Neural progenitor cell (in vitro differentiated cells): ENCODE measurements around the gene COL6A5. TPM values are rescaled to one million over a fixed set of nuclear protein-coding genes. Genes with fewer than 3 reads are reported as not detected.

Source experiments
- DNase-seq: peaks from one replicate; pipeline ENCODE4 v3.0.0-alpha.2; 2016; ENCODE audit warnings: low spot score
- H2AFZ ChIP-seq: fragments of 200-600 bp; sonication (generic); replicated peaks from 2 replicates; pipeline ENCODE4 v1.6.1; 2016; ENCODE audit warnings: antibody characterized with exemption
- H3F3A ChIP-seq: fragments of 200-600 bp; sonication (generic); 2 replicates; pipeline ENCODE4 v1.6.1; 2016; ENCODE audit warnings: antibody characterized with exemption, low read depth
- H3K27ac ChIP-seq: fragments of 200-600 bp; sonication (generic); 2 replicates; pipeline ENCODE4 v1.5.1; 2016; ENCODE audit warnings: mild to moderate bottlenecking
- H3K27me3 ChIP-seq: fragments of 200-600 bp; sonication (generic); 2 replicates; pipeline ENCODE4 v1.6.1; 2016; ENCODE audit warnings: mild to moderate bottlenecking, moderate library complexity
- H3K36me3 ChIP-seq: fragments of 200-600 bp; sonication (generic); 2 replicates; pipeline ENCODE4 v1.5.1; 2016
- H3K4me1 ChIP-seq: fragments of 200-600 bp; sonication (generic); 2 replicates; pipeline ENCODE4 v1.6.1; 2016; ENCODE audit warnings: mixed run types
- H3K4me2 ChIP-seq: fragments of 200-600 bp; sonication (generic); 2 replicates; pipeline ENCODE4 v1.6.1; 2016
- H3K4me3 ChIP-seq: fragments of 200-600 bp; sonication (generic); 2 replicates; pipeline ENCODE4 v1.5.1; 2016
- H3K79me2 ChIP-seq: fragments of 200-600 bp; sonication (generic); 2 replicates; pipeline ENCODE4 v1.6.1; 2016; ENCODE audit warnings: low read depth
- H3K9ac ChIP-seq: fragments of 200-600 bp; sonication (generic); 2 replicates; pipeline ENCODE4 v1.6.1; 2016
- H3K9me3 ChIP-seq: fragments of 200-600 bp; sonication (generic); 2 replicates; pipeline ENCODE4 v1.5.1; 2016; ENCODE audit warnings: low read depth
- H4K20me1 ChIP-seq: fragments of 200-600 bp; sonication (generic); 2 replicates; pipeline ENCODE4 v1.6.1; 2016; ENCODE audit warnings: low read depth
- H3K27ac Mint-ChIP-seq: 3 replicates; pipeline ENCODE4 v1.8.0; 2021; ENCODE audit warnings: mixed read lengths
- H3K27me3 Mint-ChIP-seq: 2 replicates; pipeline ENCODE4 v1.8.0; 2022; ENCODE audit warnings: low read depth, mild to moderate bottlenecking, inconsistent platforms, moderate library complexity, mixed read lengths; ENCODE audit not compliant: insufficient read depth
- H3K36me3 Mint-ChIP-seq: 3 replicates; pipeline ENCODE4 v1.8.0; 2021; ENCODE audit warnings: mixed read lengths
- H3K4me1 Mint-ChIP-seq: 3 replicates; pipeline ENCODE4 v1.8.0; 2021; ENCODE audit warnings: mixed read lengths
- H3K4me3 Mint-ChIP-seq: 3 replicates; pipeline ENCODE4 v1.8.0; 2021; ENCODE audit warnings: mild to moderate bottlenecking, moderate library complexity, mixed read lengths
- H3K9me3 Mint-ChIP-seq: 3 replicates; pipeline ENCODE4 v1.8.0; 2020; ENCODE audit warnings: mixed read lengths
- CTCF ChIP-seq: fragments of 200-600 bp; sonication (generic); IDR thresholded peaks from 2 replicates; pipeline ENCODE4 v1.5.1; 2017; ENCODE audit warnings: antibody characterized with exemption, mild to moderate bottlenecking
- EZH2 ChIP-seq: fragments of 200-600 bp; sonication (generic); IDR thresholded peaks from 2 replicates; pipeline ENCODE4 v1.6.1; 2017; ENCODE audit warnings: antibody characterized with exemption, mild to moderate bottlenecking, moderate library complexity
- EZH2phosphoT487 ChIP-seq: fragments of 200-600 bp; sonication (generic); IDR thresholded peaks from 2 replicates; pipeline ENCODE4 v1.6.1; 2017; ENCODE audit warnings: antibody characterized with exemption
- total RNA-seq: library from RNA; depleted of rRNA; stranded (reverse); fragments of >200 nt; gene quantifications from 2 replicates; pipeline ENCODE4 v1.2.3, GENCODE V29; 2015; ENCODE audit warnings: low replicate concordance

COL6A5 gene
- total RNA-seq, 1 donor from 2014 or later, result not detected

GRCh38 chr3:130323503-130323902 lies 22.0 kb upstream of the COL6A5 start:
- Mint-ChIP-seq H3K27me3 (no peaks in the 10 kb centered on the region), H3K27ac (no peak overlapping the region), H3K36me3 (no peaks in the 10 kb centered on the region), H3K4me3 (no peak overlapping the region), H3K9me3 (peaks cover 7% of the 10 kb centered on the region), H3K4me1 (no peaks in the 10 kb centered on the region)
- Histone ChIP-seq H3K9ac (no peak overlapping the region), H3K27me3 (no peaks in the 10 kb centered on the region), H3K4me2 (no peak overlapping the region), H3K4me1 (no peaks in the 10 kb centered on the region), H4K20me1 (no peaks in the 10 kb centered on the region), H3K27ac (no peak overlapping the region), H3K4me3 (no peak overlapping the region), H2AFZ (no peak overlapping the region), H3F3A (no peaks in the 10 kb centered on the region), H3K9me3 (no peaks in the 10 kb centered on the region), H3K79me2 (no peaks in the 10 kb centered on the region), H3K36me3 (no peaks in the 10 kb centered on the region)
- DNase-seq, result no peak
- TF ChIP-seq EZH2 (no peak), CTCF (no peak), EZH2phosphoT487 (no peak)

GRCh38 chr3:130340766-130341165 lies 4.7 kb upstream of the COL6A5 start:
- no peaks in the 10 kb centered on the region for H3K4me1 ChIP-seq
- Mint-ChIP-seq H3K9me3 (peaks cover 30% of the 10 kb centered on the region), H3K27me3 (peaks cover 14% of the 10 kb centered on the region), H3K27ac (no peak overlapping the region), H3K4me3 (no peak overlapping the region), H3K4me1 (peaks cover 11% of the 10 kb centered on the region), H3K36me3 (no peaks in the 10 kb centered on the region)
- no peaks in the 10 kb centered on the region for H3K36me3 ChIP-seq
- H3K27me3 ChIP-seq, result peaks cover 30% of the 10 kb centered on the region
- H3K9me3 ChIP-seq, result no peaks in the 10 kb centered on the region
- no peak overlapping the region for H3K4me3 ChIP-seq
- no peak overlapping the region for H3K4me2 ChIP-seq
- no peak overlapping the region for H3K27ac ChIP-seq
- H3K9ac ChIP-seq, result no peak overlapping the region
- TF ChIP-seq CTCF (no peak), EZH2 (no peak)
- H3F3A ChIP-seq, result no peaks in the 10 kb centered on the region
- no peak for DNase-seq
- H2AFZ ChIP-seq, result no peak overlapping the region
- no peaks in the 10 kb centered on the region for H3K79me2 ChIP-seq
- H4K20me1 ChIP-seq, result no peaks in the 10 kb centered on the region

GRCh38 chr3:130341388-130341787 lies 4.1 kb upstream of the COL6A5 start:
- Histone ChIP-seq H3K36me3 (no peaks in the 10 kb centered on the region), H4K20me1 (no peaks in the 10 kb centered on the region), H3K9me3 (no peaks in the 10 kb centered on the region), H3F3A (no peaks in the 10 kb centered on the region), H3K4me3 (no peak overlapping the region), H3K4me2 (no peak overlapping the region), H3K79me2 (no peaks in the 10 kb centered on the region), H3K4me1 (no peaks in the 10 kb centered on the region), H2AFZ (no peak overlapping the region), H3K27me3 (peaks cover 36% of the 10 kb centered on the region), H3K9ac (no peak overlapping the region), H3K27ac (no peak overlapping the region)
- Mint-ChIP-seq H3K27ac (no peak overlapping the region), H3K36me3 (no peaks in the 10 kb centered on the region), H3K4me3 (no peak overlapping the region), H3K9me3 (peaks cover 24% of the 10 kb centered on the region), H3K27me3 (peaks cover 17% of the 10 kb centered on the region), H3K4me1 (peaks cover 11% of the 10 kb centered on the region)
- no peak for DNase-seq
- no peak for TF ChIP-seq EZH2

- peaks cover 41% of the 10 kb centered on the region for H3K27me3 ChIP-seq
- peaks cover 19% of the 10 kb centered on the region for H3K9me3 Mint-ChIP-seq
Measured at GRCh38 chr3:130341882-130342281, 3.6 kb upstream of the COL6A5 start.

More at GRCh38 chr3:130341882-130342281, 3.6 kb upstream of the COL6A5 start:
- Histone ChIP-seq H2AFZ (no peak overlapping the region), H3K4me3 (no peak overlapping the region), H3K9me3 (no peaks in the 10 kb centered on the region), H3K27ac (no peak overlapping the region), H3K36me3 (no peaks in the 10 kb centered on the region), H3F3A (no peaks in the 10 kb centered on the region), H3K9ac (no peak overlapping the region), H4K20me1 (no peaks in the 10 kb centered on the region), H3K79me2 (no peaks in the 10 kb centered on the region), H3K4me2 (no peak overlapping the region), H3K4me1 (no peaks in the 10 kb centered on the region)
- TF ChIP-seq EZH2 (no peak), EZH2phosphoT487 (no peak), CTCF (no peak)
- H3K4me1 Mint-ChIP-seq, result peaks cover 11% of the 10 kb centered on the region
- no peak for DNase-seq
- H3K27ac Mint-ChIP-seq, result no peak overlapping the region
- no peak overlapping the region for H3K4me3 Mint-ChIP-seq
- H3K36me3 Mint-ChIP-seq, result no peaks in the 10 kb centered on the region
- H3K27me3 Mint-ChIP-seq, result peaks cover 17% of the 10 kb centered on the region
